ENCODE data around the gene STIM1. TPM values are rescaled to one million over a fixed set of nuclear protein-coding genes. Genes with fewer than 3 reads are reported as not detected.

Gene STIM1
- total RNA-seq, 3 donors from 2014 or later = 56.1 to 74.8 (median 72.5) TPM

GRCh38 chr11:3942956-3943497 lies 87.6 kb downstream of the STIM1 start:
- intact Hi-C loops (cut with DNase I, micrococcal nuclease) = no loop called here
- Histone ChIP-seq H3K4me1 (ENCODE audit: low read depth) (peaks cover 30% of the 10 kb centered on the region), H3K4me3 (no peak overlapping the region), H3K36me3 (ENCODE audit: low read depth) (no peaks in the 10 kb centered on the region), H3K9me3 (no peaks in the 10 kb centered on the region)
- ATAC-seq = no peak
- TF ChIP-seq CTCF (IDR thresholded peaks at IDR 0.05) = no peak
- DNase-seq = no peak

DNA sequence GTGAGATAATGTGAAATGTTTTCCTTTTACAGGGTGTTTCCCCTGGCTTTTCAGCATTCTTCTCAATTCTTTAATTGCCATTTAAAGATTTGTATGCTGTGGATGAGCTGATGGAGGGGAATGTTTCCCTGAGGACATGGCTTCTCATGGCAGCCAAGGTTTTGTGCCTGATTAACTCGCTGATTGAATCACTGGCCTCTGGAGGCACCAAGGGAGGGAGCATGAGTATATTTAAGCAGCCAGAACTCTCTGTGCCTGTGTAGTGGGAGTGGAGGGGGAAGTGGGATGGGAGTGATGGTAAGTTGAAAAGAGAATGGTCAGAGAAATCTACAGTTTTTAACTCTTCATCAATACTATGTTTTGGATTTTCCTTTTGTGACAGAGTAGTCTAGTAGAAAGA lies 88.7 kb downstream of the STIM1 start:
- TF ChIP-seq CTCF (IDR thresholded peaks at IDR 0.05) = no peak

DNA sequence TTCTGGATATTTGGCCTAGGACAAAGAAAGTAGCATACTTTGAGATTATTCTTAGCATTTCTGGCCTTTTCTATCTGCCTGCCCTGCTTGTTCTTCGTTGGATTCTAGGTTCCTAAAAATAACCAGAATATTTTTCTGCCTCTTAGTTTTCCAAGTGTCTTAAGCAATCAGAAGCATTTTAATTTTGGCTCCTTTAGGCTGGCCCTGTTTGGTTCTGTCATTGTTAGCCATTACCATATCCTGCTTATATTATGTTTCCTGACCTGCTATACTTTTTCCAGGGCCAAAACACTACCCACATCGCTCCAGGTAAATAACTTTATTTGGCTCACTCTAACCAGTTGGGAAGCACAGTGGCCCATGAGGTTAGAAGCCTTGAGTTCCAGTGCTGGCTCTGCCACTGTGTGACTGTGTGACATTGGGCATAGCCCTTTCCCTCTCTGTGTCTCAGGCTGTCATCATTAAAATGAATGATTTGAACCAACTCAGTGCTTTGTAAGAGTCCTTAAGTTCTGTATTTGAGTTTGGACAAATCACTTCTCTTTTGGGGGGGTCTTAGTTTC lies 91.1 kb downstream of the STIM1 start:
- intact Hi-C loops (cut with DNase I, micrococcal nuclease) = no loop called here
- ATAC-seq (no peak), DNase-seq (no peak)
- TF ChIP-seq CTCF (IDR thresholded peaks at IDR 0.05) = no peak
- no peak overlapping the region for H3K4me3 ChIP-seq
- peaks cover 35% of the 10 kb centered on the region for H3K4me1 ChIP-seq (ENCODE audit: low read depth)
- H3K9me3 ChIP-seq = no peaks in the 10 kb centered on the region
- no peaks in the 10 kb centered on the region for H3K36me3 ChIP-seq (ENCODE audit: low read depth)

More for the DNA sequence above, 88.7 kb downstream of the STIM1 start:
- Histone ChIP-seq H3K4me3 (no peak overlapping the region), H3K36me3 (ENCODE audit: low read depth) (no peaks in the 10 kb centered on the region), H3K4me1 (ENCODE audit: low read depth) (peaks cover 30% of the 10 kb centered on the region), H3K9me3 (no peaks in the 10 kb centered on the region)
- ATAC-seq = no peak
- intact Hi-C loops (cut with DNase I, micrococcal nuclease) = no loop called here
- DNase-seq = no peak

DNA sequence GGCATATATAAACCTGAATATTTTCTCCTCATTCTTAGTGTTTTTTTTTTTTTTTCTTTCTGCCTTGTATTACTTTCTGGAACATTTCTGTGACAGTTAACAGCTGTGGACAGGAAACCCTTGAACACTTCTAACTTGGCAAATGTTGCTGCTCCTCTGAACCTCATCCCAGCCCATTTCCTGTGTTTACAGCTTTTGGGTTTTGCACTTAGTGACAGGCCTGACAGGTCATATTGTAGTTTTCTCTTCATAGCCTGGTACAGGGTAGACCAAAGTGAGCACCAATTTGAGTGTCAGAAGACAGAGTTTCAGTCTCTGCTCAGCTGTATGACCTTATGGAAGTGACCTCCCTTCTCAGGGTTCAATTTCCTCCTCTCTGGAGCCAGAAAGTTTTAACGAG lies 91.6 kb downstream of the STIM1 start:
- intact Hi-C loops (cut with DNase I, micrococcal nuclease) = no loop called here
- Histone ChIP-seq H3K4me3 (no peak overlapping the region), H3K4me1 (ENCODE audit: low read depth) (peaks cover 32% of the 10 kb centered on the region), H3K9me3 (no peaks in the 10 kb centered on the region), H3K36me3 (ENCODE audit: low read depth) (no peaks in the 10 kb centered on the region)
- TF ChIP-seq CTCF (IDR thresholded peaks at IDR 0.05) = no peak
- DNase-seq (peak in 1 of 3 donors; percentile 56), ATAC-seq (peak; percentile 84)

DNA sequence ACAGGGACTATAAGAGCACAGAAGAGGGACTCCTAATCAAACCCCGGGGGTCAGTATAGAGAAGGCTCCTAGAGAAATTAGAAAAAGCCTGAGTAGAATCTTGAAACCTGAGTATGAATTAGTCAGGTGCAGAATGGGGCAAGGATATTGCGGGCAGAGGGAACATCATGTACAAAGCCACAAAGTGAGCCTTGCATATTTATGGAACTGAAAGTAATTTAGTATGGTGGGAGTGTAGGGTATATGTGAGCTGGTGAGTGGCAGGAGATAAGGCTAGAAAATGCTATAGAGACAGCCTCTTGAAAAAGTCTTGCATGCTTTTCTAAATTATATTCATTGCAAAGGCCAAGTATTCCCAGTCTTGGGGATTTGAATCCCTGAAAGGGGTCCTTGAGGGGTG lies 93.7 kb downstream of the STIM1 start:
- intact Hi-C loops (cut with DNase I, micrococcal nuclease) = no loop called here
- TF ChIP-seq CTCF (IDR thresholded peaks at IDR 0.05) = no peak
- ATAC-seq = peak; percentile 61

More for the DNA sequence above, 93.7 kb downstream of the STIM1 start:
- no peak for DNase-seq
- H3K4me1 ChIP-seq (ENCODE audit: low read depth) = peaks cover 21% of the 10 kb centered on the region
- H3K4me3 ChIP-seq = no peak overlapping the region
- no peaks in the 10 kb centered on the region for H3K36me3 ChIP-seq (ENCODE audit: low read depth)
- no peaks in the 10 kb centered on the region for H3K9me3 ChIP-seq

Data from mucosa of descending colon (tissue), 3 donors.